Measurements from ENCODE around the gene RPS19.
"Not testable (repeated sequence)": the region's sequence is repeated elsewhere in the genome, so short reads cannot be mapped to it uniquely, and the experiment has no call there.

The RPS19 gene

GRCh38 chr19:41902594-41902993, 42.5 kb downstream of the RPS19 start:
- no peak for FAIRE-seq

DNA sequence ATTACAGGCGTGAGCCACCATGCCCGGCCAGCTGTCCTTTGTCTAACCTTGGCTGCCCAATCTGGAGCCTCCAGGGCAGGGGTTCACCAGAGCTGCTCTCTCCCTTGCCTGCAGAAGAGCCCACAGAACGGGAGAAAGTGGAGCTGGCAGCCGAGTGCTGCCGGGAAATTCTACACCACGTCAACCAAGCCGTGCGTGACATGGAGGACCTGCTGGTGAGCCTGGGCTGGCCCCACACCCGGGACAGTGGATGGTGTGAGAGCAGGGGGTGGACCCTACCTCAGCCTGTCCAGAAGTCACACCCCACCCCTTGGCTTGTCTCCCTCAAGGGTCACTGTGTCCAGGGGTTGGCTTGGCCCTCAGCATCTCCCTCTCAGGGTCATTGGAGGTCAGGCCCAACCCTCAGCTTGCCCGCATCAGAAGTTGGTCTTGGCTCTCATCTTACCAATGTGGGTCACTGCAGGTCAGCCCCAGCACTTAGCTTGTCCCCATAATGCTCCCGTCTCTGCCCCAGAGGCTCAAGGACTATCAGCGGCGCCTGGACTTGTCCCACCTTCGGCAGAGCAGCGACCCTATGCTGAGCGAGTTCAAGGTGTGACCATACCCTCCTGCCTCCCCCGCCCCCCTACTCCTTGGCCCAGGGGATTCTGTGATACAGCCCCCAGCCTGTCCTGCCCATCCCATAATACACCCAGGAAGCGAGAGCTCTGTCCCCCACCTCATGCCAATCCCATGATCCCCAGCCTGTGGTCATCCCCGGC, 43.3 kb downstream of the RPS19 start:
- no peak for FAIRE-seq

DNA sequence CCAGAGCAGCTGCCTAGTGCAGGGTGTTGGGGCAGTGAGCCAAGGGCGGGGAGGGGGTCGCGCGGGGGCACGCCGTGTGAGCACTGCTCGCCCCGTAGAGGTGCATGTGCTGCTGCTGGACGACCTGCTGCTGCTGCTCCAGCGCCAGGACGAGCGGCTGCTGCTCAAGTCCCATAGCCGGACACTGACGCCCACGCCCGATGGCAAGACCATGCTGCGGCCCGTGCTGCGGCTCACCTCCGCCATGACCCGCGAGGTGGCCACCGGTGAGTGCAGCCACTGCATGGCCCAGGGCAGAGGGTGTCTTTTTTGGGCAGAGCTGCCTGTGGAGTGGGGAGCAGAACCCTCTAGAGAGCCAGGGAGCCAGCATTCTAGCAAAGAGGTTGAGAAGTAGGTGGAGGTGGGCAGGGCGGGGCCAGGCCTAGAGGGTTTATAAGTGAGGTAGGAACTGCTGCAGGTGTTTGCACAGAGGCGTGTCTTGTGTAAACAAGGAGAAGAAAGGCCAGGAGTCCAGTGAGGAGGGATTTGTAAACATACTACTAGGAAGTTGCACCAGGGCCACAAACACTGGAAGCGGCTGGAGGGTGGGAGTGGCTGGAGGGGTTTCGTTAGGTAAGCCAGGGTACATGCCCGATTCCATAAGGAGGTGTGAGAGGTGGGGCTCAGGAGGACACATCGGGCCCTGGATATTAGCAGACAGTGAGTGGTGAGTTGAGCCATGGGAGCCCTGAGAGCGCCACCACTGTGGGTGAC, 44.2 kb downstream of the RPS19 start:
- FAIRE-seq, result no peak

DNA sequence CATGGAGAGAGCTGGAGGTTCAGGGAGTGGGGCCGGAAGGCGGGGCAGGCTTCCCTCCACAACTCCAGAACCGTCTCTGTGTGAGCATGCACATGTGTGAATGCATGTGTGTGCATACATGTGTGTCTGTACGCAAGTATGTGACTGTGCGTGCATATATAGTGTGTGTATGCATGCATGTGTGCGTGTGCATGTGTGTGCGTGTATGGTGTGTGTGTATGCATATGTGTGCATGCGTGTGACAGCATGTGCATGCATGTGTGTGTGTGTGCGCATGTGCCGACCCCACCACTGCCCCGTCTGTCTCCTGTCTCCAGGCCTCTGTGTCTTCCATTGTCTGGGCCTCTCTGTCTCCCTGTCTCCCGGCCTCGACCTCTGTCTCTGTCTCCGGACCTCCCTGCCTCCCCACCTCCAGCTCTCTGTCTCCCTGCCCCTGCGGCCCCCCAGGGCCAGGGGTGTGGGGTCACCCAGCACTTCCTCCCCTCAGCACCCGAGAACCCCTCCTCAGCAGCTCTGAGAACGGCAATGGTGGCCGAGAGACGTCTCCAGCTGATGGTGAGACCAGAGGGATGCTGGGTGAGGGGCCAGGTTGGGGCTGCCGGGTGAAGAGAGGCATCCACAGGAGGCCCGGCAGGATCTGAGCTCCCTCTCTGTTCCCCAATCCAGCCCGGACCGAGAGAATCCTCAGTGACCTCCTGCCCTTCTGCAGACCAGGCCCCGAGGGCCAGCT, 45.4 kb downstream of the RPS19 start:
- FAIRE-seq, result no peak

DNA sequence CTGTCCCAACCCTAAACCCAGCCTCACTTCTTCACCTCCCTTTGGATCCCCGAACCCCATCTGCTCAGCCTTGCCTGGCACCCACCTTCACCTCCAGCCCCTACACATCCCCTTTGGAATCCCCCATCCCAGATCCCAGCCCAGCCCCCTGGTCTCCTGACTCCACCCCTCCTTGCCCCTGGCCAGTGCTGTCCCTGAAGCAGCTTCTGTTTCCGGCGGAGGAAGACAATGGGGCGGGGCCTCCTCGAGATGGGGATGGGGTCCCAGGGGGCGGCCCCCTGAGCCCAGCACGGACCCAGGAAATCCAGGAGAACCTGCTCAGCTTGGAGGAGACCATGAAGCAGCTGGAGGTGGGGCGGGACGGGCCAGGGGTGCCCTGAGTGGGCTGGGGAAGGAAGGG, 46.2 kb downstream of the RPS19 start:
- no peak for FAIRE-seq

DNA sequence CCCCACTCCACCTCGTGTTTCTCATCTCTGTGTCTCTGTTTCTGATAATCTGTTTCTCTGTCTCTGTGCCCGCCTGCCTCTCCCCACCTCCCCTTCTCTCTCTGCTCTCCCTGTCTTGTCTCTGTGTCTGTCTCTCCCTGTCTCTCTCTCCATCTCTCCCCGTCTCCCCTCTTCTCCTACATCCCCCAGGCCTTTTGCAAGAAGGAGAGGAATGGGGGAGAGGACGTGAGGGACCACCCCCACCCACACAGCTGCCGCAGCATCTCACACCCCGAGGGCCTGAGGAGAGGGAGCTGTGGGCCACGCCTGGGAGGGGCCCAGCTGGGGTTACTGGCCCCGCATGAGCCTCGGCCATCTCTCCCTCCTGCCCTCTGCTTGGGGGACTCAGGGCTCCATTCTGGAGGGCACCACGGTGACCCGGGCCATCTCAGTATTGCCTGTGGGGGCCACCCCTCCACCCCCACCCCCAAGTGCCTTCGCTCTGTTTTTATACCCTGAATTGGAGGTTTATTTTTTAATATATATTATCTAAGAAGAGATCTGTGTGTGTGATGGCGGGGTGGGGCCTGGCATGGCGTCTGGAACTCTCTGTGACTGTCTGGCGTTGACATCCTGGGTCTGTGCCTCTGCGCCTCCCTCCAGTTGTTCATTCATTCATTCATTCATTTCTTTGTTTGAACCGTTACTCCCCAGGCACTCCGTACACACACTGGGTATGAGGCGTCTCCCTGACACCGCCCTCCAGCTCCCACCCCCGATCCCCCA, 47.0 kb downstream of the RPS19 start:
- no peak for FAIRE-seq

DNA sequence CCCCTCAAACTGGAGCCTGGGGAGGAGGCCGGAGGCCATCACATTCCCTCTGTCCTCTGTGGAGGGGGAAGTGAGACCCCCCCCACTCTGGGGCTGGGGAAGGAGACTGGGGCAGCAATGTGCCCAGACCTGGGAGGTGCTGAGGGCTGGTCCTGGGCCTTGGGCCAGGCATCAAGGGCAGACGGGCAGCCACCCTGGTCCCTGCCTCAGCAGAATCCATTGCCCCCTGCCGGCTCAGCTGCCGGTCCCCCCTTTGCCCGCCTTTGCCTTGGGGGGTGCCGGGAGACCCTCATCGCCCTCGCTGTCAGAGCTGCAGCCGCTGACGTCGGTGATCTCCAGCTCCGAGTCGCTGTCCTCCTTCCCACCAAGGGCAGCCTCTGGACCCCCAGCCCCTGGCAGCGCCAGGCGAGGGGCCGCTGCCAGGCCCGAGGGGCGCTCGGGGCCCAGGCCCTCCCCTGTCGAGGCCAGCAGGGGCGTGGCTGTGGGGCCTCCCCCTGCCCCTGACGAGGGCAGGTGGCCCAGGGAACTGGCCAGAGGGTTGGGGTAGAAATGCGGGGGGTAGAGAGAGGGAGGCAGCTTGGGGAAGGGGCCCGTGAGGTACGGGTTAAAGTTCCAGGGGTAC, 48.0 kb downstream of the RPS19 start:
- no peak for FAIRE-seq

DNA sequence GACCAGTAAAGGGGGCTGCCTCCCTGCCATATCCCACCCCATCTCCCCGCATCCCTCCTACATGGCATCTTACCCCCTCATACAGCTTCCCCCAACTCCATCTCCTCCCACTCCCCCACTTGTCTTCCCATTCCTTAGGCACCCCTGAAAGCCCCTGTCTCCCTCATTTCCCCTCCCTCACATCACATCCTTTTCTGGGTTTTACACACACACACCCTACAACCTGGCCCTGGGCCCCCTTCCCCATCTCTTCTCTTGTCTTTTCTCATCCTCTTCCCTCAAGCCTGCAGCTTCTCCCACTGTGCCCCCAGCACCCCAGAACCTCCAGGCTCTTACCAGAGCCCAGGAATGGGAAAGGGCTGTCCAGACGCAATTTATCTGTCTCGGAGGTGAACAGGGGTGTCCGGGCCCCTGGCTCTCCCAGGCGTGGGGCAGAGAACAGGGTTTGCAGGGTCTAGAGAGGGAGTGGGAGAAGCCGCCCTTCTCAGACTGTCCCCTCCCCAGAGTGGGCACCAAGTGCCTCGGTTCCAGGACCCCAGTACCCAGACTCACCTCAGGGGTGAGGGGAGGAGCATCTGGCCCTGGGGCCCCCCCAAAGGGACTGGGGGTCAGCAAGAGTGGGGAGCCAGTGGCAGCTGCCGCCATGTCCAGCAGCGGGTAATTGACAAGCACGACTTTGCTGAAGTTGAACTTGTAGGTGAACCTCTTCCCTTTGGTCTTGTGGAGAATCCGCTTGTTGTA, 48.8 kb downstream of the RPS19 start:
- no peak for FAIRE-seq

GRCh38 chr19:41909706-41910105, 49.7 kb downstream of the RPS19 start:
- no peak for FAIRE-seq

DNA sequence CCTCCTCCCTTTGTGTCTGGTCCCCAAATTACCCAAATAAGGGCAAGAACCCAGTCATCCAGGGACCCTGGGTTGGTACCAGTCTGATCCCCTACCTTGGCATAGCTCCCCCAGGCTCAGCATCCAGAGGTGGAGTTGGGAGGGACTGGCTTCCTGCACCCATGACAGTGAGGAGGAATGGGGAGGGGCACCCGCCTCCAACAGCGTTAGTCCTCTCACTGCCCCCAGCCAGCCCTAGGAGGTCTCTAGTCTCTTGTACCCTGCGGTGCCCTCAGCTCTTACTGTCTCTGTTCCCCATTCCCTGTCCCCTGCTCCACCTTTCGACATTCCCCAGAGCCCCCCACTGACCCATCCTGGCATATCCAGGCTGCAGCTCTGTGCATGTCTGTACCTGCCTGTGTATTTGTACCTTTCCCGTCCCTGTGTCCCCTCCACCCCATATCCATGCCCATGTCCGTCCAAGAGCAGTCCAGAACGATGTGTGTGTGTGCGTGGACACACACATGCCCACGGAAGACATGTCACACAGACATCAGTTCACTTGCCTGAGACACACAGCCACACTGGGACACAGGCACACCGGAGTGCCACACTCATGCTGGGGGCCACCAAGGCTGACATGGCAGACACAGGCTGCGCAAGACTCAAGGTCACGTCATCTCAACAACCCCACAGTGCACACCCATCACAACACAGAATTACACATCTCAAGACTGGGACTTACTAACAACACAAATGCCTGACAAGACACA, 50.4 kb downstream of the RPS19 start:
- FAIRE-seq, result no peak

DNA sequence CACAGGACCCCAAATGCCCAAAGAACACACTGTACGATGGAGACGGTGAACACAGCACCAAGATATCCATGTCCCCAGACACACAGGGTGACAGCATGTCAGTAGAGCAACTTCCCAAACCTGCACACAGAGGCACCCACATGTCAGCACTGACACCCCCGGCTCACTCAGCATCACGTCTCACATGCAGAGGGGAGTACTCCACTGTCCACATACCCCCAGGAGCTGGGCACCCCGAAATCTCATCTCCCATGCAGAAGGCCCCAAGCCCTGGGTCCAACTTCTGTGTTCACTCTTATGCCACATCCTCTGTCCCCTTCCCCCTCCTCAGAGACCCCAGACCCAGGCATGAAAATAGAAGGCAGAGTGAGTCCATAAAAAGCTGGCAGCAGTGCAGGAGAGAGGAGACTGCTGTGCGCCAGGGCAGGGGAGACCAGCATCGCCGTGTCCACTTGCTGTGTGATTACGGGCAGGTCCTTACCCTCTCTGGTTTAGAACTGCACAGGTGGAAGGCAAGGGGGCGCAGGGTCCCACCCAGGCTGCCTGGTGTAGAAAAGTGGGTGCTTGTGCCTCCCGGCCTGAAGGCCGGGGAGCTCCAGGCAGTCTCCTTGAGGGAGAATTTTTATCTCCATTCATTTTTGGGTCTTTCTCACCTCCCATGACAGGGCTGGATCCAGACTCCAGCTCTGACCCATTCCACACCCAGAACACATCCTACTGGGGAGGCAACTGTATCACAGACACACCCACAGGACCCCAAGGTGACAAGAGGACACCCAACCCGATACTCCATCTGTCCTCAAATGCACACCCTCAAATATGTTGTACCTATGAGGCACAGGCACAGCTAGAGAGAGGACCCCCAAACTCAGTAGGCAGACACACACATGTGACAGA, 51.2 kb downstream of the RPS19 start:
- no peak for FAIRE-seq

GRCh38 chr19:41911889-41912731, 52.1 kb downstream of the RPS19 start:
- no peak for FAIRE-seq

DNA sequence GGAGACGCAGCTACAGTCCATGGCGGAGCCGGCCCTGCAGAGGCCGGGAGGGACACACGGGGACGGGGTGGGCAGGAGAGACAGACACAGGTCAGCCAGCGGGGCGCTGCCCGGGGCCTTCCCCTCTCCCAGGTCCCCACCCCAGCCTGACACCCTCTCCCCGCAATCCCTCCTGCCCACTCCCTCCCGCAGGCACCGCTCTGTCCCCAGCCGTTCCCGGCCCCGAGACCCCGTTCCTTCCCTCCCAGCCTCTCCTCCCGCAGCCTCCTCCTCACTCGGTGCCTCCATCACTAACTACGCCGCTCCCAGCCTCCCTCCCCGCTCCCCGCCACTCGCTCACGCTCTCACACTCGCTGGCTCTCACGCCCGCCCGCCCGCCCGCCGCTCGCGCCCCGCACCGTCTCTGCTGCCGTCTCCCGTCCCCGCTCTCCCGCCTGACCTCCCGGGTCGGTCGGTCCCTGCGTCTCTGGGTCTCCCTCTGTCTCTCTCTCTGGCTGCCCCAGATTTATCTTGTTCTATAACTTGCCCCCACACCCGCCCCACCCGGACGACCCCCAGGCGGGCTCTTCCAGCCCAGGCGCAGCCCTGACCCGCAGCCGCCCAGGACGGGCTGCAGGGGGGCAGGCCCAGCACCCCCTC, 53.0 kb downstream of the RPS19 start:
- no peak for FAIRE-seq

DNA sequence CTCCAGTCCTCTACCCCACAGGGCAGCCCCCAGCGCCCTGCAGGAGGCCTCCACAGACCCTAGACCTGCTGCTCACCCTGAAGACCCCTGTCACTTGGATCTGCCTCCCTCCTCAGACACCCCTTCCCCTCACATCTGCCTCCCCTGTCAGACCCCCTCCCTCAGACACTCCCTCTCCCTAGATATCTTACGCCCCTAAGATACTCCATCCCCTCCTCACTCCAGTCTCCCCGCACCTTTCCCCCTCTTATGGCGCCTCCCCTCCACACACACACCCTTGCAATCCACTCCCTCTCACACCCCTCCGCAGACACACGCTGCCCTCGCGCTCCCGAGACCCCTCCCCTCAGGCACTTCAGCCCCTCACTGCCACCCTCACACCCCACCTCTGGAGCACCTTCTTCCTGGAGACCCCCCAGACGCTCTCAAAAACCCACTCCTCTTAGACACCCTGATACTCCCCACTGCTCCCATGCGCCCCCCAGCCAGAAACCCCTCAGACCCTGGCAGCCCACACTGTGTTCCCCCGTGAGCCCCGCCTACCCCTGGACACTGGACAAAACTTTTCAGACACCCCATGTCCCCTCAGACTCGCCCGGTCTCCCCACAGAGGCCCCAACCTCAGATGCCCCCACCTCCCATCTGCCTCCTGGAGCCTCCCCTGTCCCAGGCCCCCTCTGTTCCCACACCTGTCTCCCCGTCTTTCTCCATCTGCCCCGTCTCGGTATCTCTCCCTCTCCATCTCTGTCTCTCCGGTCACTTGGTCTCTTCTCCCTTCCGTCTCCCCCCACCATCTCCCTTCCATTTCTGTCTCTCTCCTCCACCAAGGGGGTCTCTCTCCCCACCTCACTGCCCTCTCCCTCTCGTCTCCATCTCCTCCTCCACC, 53.7 kb downstream of the RPS19 start:
- no peak for FAIRE-seq

DNA sequence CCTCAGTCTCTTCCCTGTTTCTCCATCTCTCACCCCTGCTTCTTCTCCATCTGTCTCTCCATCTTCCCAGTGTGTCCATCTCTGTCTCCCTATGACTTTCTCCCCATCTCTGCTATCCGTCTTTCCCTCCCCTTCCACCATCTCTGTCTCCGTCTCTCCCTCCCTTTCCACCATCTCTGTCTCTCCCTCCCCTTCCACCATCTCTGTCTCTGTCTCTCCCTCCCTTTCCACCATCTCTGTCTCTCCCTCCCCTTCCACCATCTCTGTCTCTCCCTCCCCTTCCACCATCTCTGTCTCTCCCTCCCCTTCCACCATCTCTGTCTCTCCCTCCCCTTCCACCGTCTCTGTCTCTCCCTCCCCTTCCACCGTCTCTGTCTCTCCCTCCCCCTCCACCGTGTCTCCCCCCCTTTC, 54.4 kb downstream of the RPS19 start:
- not testable (repeated sequence) for FAIRE-seq

DNA sequence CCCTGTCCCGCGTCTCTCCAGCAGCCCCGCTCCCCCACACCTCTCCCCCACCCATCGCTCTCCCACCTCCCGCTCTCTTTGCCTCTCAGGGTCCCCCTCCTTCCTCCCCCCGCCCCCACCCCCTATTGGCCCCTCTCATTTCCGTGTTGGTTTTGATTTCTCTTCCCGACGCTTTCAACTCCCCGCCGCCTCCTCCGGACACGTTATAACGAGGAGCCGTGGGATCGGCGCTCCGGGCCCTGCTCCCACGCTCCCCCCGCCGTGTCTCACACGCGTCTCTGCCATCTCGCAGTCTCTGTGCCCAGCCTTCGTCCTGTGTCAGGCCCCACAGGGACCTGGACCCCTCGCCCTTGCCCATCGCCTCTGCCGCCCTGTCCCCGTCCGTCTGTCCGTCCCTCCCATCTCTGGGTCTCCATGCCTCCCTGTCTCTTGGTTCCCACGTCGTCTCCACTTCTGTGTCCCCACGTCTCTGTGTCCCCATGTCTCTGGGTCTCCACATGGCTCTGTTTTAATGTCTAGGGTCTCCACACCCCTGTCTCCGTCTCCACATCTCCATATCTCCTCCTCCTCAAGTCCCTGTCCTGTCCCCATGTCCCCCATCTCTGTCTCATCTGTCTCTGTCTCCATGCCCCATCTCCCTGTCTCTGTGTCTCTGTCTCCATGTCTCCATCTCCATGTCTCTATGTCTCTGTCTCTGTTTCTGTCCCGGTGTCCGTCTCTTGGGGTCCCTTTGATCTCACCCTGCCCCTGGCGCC, 55.1 kb downstream of the RPS19 start:
- FAIRE-seq, result no peak

All from colon (tissue), 2 donors.